Keratinocyte (primary cell): ENCODE results near the gene SIPA1L2. TPM values are rescaled to one million over a fixed set of nuclear protein-coding genes. Genes with fewer than 3 reads are reported as not detected.

Source experiments
- DNase-seq: peaks from one replicate; pipeline ENCODE4 v3.0.0-alpha.2; 2011; ENCODE audit warnings: low read depth, missing footprints, low spot score
- FAIRE-seq: peaks from 2 replicates; lab custom pipeline; 2011; peaks lifted over from hg19 to GRCh38; lab: Jason Lieb, UNC
- H2AFZ ChIP-seq: 2 replicates; pipeline ENCODE4 v1.6.0; 2012; ENCODE audit warnings: low read length, control low read depth, inconsistent platforms; ENCODE audit not compliant: control insufficient read depth
- H3K27ac ChIP-seq: 2 replicates; pipeline ENCODE4 v1.5.1; 2011; ENCODE audit warnings: low read length; ENCODE audit not compliant: control insufficient read depth, insufficient read depth
- H3K27me3 ChIP-seq: 3 replicates; pipeline ENCODE4 v1.6.0; 2011; ENCODE audit warnings: low read length; ENCODE audit not compliant: control insufficient read depth, insufficient read depth; ENCODE audit errors: extremely low read depth
- H3K36me3 ChIP-seq, 2 experiments: 2 replicates in 1 of 2; 3 replicates in 1 of 2; pipeline ENCODE4 v1.5.1; 2011; ENCODE audit warnings: low read length in 2 of 2, mild to moderate bottlenecking in 1 of 2; ENCODE audit not compliant: control insufficient read depth in 2 of 2, insufficient read depth in 2 of 2; ENCODE audit errors: extremely low read depth in 1 of 2
- H3K4me1 ChIP-seq: 3 replicates; pipeline ENCODE4 v1.5.1; 2011; ENCODE audit warnings: low read length; ENCODE audit not compliant: control insufficient read depth, insufficient read depth; ENCODE audit errors: extremely low read depth
- H3K4me2 ChIP-seq: 3 replicates; pipeline ENCODE4 v1.6.0; 2011; ENCODE audit warnings: low read depth, low read length; ENCODE audit not compliant: control insufficient read depth, insufficient read depth; ENCODE audit errors: extremely low read depth
- H3K4me3 ChIP-seq, 3 experiments: fragments of 200-600 bp in 1 of 3; sonication (generic) in 1 of 3; 2 replicates in 2 of 3; 3 replicates in 1 of 3; pipeline ENCODE4 v1.5.1; 2011 to 2016; ENCODE audit warnings: low read length in 3 of 3, mild to moderate bottlenecking in 3 of 3, control low read depth in 2 of 3, inconsistent platforms in 1 of 3, low read depth in 1 of 3, mixed read lengths in 1 of 3, mixed run types in 1 of 3, moderate library complexity in 1 of 3; ENCODE audit not compliant: control insufficient read depth in 2 of 3, insufficient read depth in 2 of 3; ENCODE audit errors: extremely low read depth in 1 of 3
- H3K79me2 ChIP-seq: 2 replicates; pipeline ENCODE4 v1.6.0; 2012; ENCODE audit warnings: low read length; ENCODE audit not compliant: control insufficient read depth, insufficient read depth
- H3K9ac ChIP-seq: 3 replicates; pipeline ENCODE4 v1.6.0; 2011; ENCODE audit warnings: low read length; ENCODE audit not compliant: control insufficient read depth, insufficient read depth; ENCODE audit errors: extremely low read depth
- H3K9me1 ChIP-seq: 3 replicates; pipeline ENCODE4 v1.6.0; 2011; ENCODE audit warnings: low read length; ENCODE audit not compliant: control insufficient read depth, insufficient read depth; ENCODE audit errors: extremely low read depth
- H3K9me3 ChIP-seq: 2 replicates; pipeline ENCODE4 v1.5.1; 2012; ENCODE audit warnings: low read depth, low read length; ENCODE audit not compliant: control insufficient read depth
- H4K20me1 ChIP-seq: 3 replicates; pipeline ENCODE4 v1.6.0; 2011; ENCODE audit warnings: low read length; ENCODE audit not compliant: control insufficient read depth, insufficient read depth; ENCODE audit errors: extremely low read depth
- CTCF ChIP-seq, 3 experiments: IDR thresholded peaks in 1 of 3; conservative IDR thresholded peaks in 1 of 3; optimal IDR thresholded peaks in 1 of 3; 2 replicates in 2 of 3; 3 replicates in 1 of 3; pipeline versions ENCODE3 to v1.5.1; 2011; ENCODE audit warnings: low read length in 3 of 3, mild to moderate bottlenecking in 3 of 3, moderate library complexity in 2 of 3, control low read depth in 1 of 3, inconsistent platforms in 1 of 3; ENCODE audit not compliant: insufficient read depth in 2 of 3; ENCODE audit errors: extremely low read depth in 1 of 3
- EZH2 ChIP-seq: IDR thresholded peaks from one replicate; pipeline ENCODE4 v1.6.1; 2012; ENCODE audit warnings: inconsistent platforms, mild to moderate bottlenecking, low read length, moderate library complexity
- dilution Hi-C: fragments of 300-500 bp; cut with MboI; formaldehyde crosslinking; loops from one replicate; pipeline ENCODE4 v1.7.0; 2020; ENCODE audit warnings: low sequenced_read_pairs; ENCODE audit not compliant: extremely low pct_ligation_motif_present
- polyA plus RNA-seq, 5 experiments: library from polyadenylated mRNA; depleted of rRNA in 3 of 5; stranded (reverse) in 3 of 5; stranded (forward) in 1 of 5; unstranded in 1 of 5; fragments of >200 nt; gene quantifications; 1 replicate in 1 of 5; 2 replicates in 3 of 5; 3 replicates in 1 of 5; pipeline versions ENCODE4 v1.2.1 to v1.2.3, GENCODE V29; 2011 to 2012; ENCODE audit warnings: missing spikeins in 2 of 5, low read depth in 1 of 5, low replicate concordance in 1 of 5

Gene SIPA1L2
- polyA plus RNA-seq, 1 donor (not counting 4 experiments of a cell fraction or from before 2014, with no cell fraction given) = 2.1 TPM

GRCh38 chr1:232667094-232667777 is 37.3 kb upstream of the SIPA1L2 start:
- FAIRE-seq = no peak
- H3K4me2 ChIP-seq = no peak overlapping the region

GRCh38 chr1:232664844-232665777 is 35.2 kb upstream of the SIPA1L2 start:
- no peak overlapping the region for H3K9ac ChIP-seq
- no peak overlapping the region for H3K4me2 ChIP-seq
- no peaks in the 10 kb centered on the region for H3K9me1 ChIP-seq
- no peaks in the 10 kb centered on the region for H3K27me3 ChIP-seq
- H2AFZ ChIP-seq = no peak overlapping the region
- dilution Hi-C loops = no loop called here
- H3K79me2 ChIP-seq = no peaks in the 10 kb centered on the region
- no peaks in the 10 kb centered on the region for H3K4me1 ChIP-seq
- no peak for TF ChIP-seq CTCF (optimal IDR thresholded peaks at IDR 0.05 in 1 of 3, IDR thresholded peaks at IDR 0.05 in 1 of 3, conservative IDR thresholded peaks at IDR 0.05 in 1 of 3; ENCODE audit: extremely low read depth in 1 of 3, insufficient read depth in 2 of 3, low read length in 3 of 3)
- no peak for TF ChIP-seq EZH2
- FAIRE-seq = no peak
- H4K20me1 ChIP-seq = no peaks in the 10 kb centered on the region
- no peak overlapping the region for H3K4me3 ChIP-seq
- no peaks in the 10 kb centered on the region for H3K36me3 ChIP-seq
- no peaks in the 10 kb centered on the region for H3K9me3 ChIP-seq
- no peak overlapping the region for H3K27ac ChIP-seq
- no peak for DNase-seq

More at GRCh38 chr1:232667094-232667777, 37.3 kb upstream of the SIPA1L2 start:
- Histone ChIP-seq H2AFZ (no peak overlapping the region), H3K27me3 (no peaks in the 10 kb centered on the region), H3K36me3 (no peaks in the 10 kb centered on the region), H3K9me1 (no peaks in the 10 kb centered on the region), H3K79me2 (no peaks in the 10 kb centered on the region), H3K27ac (no peak overlapping the region), H3K9ac (no peak overlapping the region), H3K4me3 (no peak overlapping the region), H3K9me3 (no peaks in the 10 kb centered on the region), H3K4me1 (no peaks in the 10 kb centered on the region), H4K20me1 (no peaks in the 10 kb centered on the region)
- DNase-seq = no peak
- TF ChIP-seq EZH2 (no peak), CTCF (optimal IDR thresholded peaks at IDR 0.05 in 1 of 3, IDR thresholded peaks at IDR 0.05 in 1 of 3, conservative IDR thresholded peaks at IDR 0.05 in 1 of 3; ENCODE audit: extremely low read depth in 1 of 3, insufficient read depth in 2 of 3, low read length in 3 of 3) (no peak)
- dilution Hi-C loops = no loop called here
